Left lobe of liver (tissue), 2 donors: Measurements from ENCODE around the gene NBPF11. TPM values are rescaled to one million over a fixed set of nuclear protein-coding genes. Genes with fewer than 3 reads are reported as not detected.
"Not testable (repeated sequence)": the region's sequence is repeated elsewhere in the genome, so short reads cannot be mapped to it uniquely, and the experiment has no call there.

Source experiments
- ATAC-seq: fragments of 200-7000 bp; cut with Tn5 transposase; one replicate; pipeline ENCODE4 v1.9.1; 2020; ENCODE audit warnings: mild to moderate bottlenecking, moderate library complexity
- DNase-seq: peaks from one replicate; pipeline ENCODE4 v3.0.0-alpha.2; 2020; ENCODE audit warnings: low spot score
- total RNA-seq: library from RNA; stranded (reverse); gene quantifications from one replicate; pipeline ENCODE4 v1.2.1, GENCODE V29; 2021
- donor health status: DM: no; HTN: no; CAD: no; lungs with moderate emphysema.
- donor health status: DM: no; HTN: yes; CAD: no.

The NBPF11 gene, protein sequence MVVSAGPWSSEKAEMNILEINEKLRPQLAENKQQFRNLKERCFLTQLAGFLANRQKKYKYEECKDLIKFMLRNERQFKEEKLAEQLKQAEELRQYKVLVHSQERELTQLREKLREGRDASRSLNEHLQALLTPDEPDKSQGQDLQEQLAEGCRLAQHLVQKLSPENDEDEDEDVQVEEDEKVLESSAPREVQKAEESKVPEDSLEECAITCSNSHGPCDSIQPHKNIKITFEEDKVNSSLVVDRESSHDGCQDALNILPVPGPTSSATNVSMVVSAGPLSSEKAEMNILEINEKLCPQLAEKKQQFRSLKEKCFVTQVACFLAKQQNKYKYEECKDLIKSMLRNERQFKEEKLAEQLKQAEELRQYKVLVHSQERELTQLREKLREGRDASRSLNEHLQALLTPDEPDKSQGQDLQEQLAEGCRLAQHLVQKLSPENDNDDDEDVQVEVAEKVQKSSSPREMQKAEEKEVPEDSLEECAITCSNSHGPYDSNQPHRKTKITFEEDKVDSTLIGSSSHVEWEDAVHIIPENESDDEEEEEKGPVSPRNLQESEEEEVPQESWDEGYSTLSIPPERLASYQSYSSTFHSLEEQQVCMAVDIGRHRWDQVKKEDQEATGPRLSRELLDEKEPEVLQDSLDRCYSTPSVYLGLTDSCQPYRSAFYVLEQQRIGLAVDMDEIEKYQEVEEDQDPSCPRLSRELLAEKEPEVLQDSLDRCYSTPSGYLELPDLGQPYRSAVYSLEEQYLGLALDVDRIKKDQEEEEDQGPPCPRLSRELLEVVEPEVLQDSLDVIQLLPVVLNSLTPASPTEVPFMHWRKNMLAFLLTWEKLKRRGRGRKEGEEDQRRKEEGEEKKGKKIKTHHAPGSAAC
- 10.9 TPM for total RNA-seq

DNA sequence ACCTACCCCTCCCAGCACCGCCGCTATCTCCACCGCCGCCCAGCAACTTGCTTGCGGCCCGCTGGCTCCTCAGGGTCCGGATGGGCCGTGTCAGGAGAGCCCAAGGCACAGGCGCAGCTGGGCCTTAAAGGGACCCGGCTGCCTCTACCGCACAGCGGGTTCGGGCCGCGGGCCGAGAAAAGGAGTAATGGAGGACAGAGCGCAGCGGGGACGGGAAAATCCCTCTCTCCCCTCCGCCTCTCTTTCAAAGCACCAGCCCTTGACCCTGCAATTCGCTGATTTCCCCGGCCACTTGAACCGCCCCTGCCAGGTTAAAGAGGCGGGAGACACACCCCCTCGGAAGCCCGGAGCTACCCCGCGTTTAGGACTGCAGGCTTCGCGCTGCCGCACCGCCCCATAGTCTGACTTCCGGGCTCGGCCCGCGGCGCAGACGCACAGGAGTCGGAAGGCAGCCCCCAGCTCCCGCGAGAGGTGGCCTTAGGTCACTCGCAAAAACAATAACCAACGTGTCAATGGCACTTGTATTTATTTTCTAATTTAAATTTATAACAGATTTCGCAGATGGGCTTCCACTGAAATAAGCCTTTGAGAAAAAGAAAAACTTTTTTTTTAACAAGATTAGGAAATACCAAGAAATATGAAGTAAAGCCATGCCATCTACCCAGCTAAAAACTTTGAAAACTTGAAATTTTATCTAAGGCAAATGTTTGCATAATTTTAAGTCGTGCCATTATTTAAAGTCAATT lies at the start of gene NBPF11:
Gene NBPF11 (minus strand): TSS at position 371 of the 746 bp plus-strand sequence. CDS start 25,278 bp downstream, outside the sequence.
- ATAC-seq (peak; percentile 88), DNase-seq (peak; percentile 93)

DNA sequence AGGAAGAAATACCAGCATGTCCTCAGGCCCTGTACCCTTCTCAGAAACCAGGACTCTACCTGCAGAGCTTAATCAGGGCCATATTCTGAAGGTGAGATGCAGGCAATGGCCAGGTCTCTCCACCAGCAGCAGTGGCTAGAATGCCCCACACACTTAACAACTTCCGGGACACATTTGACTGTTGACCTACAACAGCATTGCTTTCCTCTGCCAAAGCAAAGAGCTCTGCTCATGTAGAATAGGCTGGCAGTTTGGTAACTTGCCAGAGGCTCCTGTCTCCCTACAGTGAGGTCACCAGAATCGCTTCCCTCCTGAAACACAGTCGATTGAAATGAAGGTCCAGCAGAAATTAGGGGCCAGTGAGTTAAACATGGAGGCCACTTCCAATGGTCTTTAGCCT lies 45.3 kb upstream of the NBPF11 start:
- peak; percentile 97 for ATAC-seq
- not testable (repeated sequence) for DNase-seq

DNA sequence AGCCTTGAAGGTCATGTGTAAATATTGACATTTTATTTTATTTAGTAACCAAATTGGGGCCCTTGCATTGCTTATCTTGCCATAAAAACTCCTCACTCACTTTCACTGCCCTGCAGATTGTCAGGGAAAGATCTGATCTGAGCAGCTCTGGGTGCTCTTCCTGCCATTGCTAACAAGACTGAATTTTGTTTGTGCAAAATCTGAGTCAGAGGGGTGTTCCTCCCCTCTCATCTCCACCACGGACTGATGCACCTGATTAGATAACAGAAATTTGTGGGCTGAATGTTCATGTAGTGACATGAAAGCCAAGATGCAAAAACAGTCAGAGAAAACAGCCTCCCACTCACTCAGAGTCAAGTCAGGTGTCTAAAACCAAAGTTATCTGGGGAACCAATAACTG lies 44.9 kb upstream of the NBPF11 start:
- ATAC-seq, DNase-seq: not testable (repeated sequence)

DNA sequence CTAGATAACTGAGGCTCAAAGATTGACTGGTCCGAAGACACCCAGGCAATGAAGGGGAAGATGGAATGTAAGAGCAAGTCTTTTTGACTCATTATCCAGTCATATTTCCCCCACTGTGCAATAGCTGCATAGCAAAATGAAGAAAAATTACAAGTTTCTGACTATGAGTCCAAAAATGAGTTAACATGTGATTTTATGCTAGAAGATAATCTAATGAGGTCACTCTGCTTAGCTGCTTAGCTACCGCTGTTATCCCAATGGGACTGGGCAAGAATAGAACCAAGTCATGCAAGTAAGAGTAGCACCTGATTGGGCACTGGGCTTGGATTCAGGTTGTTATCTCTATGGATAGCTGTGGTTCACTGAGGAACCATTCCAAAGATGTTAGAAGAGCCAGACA lies 43.0 kb upstream of the NBPF11 start:
- not testable (repeated sequence) for DNase-seq, ATAC-seq

DNA sequence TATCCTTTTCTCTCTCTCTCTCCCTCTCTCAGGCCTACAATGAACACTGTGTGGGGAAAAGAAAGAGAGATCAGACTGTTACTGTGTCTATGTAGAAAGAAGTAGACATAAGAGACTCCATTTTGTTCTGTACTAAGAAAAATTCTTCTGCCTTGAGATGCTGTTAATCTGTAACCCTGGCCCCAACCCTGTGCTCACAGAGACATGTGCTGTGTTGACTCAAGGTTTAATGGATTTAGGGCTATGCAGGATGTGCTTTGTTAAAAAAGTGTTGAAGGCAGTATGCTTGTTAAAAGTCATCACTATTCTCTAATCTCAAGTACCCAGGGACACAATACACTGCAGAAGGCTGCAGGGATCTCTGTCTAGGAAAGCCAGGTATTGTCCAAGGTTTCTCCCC lies 36.7 kb upstream of the NBPF11 start:
- not testable (repeated sequence) for DNase-seq, ATAC-seq

DNA sequence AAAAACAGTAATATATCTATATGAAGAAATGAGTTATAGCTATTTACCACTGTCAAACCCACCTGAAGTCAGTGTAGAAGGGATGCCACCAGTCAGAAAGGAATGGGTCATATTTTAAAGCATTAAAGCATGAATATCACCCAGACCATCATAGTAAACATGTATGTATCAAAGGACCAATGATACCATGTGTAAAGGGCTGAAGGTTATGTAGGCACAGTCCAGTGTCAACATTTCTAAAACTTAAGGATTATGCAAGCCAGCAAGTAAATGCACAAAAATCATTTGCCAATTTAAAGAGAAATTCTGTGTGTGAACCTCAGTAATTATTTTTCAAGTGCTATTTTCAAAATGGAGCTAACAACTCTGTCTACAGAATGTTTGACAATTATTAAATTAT lies 26.6 kb upstream of the NBPF11 start:
- peak; percentile 72 for ATAC-seq
- DNase-seq = not testable (repeated sequence)

DNA sequence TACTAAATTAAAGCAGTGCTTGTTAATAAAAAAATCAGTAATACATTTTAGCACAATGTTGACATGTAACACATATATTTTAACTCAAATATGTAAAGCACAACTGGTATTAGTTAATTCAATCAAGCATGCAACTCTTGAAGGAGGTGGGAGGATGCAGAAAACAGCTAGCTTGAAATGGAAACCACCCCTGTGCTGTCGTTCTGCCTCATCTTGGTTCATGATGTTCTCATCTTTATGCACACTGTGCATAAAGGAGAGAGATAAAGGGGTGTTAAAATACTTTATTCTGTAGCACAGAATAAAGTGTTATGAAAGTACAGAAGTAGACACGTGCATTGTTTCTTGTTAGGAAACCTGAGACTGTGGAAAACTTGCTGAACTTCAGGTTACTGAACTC lies 23.3 kb upstream of the NBPF11 start:
- not testable (repeated sequence) for ATAC-seq, DNase-seq

DNA sequence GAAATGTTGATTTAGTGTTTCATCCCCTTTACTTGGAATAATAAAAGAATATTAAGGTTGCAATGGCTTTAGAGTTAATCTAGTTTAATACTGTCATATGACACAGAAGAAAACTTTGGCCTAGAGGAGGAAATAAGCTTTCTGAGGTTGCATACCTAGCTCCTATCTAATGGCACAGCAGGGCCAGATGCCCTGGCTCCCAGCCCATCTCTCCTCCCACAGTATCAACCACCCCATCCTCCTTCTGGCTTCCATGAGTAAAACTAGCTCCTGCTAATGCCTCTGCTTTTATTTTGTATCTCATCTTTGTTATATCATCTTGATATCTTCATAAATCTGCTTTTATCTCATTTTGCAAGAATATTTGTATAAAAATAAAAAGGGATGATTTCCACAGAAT lies 19.9 kb upstream of the NBPF11 start:
- ATAC-seq, DNase-seq: not testable (repeated sequence)

DNA sequence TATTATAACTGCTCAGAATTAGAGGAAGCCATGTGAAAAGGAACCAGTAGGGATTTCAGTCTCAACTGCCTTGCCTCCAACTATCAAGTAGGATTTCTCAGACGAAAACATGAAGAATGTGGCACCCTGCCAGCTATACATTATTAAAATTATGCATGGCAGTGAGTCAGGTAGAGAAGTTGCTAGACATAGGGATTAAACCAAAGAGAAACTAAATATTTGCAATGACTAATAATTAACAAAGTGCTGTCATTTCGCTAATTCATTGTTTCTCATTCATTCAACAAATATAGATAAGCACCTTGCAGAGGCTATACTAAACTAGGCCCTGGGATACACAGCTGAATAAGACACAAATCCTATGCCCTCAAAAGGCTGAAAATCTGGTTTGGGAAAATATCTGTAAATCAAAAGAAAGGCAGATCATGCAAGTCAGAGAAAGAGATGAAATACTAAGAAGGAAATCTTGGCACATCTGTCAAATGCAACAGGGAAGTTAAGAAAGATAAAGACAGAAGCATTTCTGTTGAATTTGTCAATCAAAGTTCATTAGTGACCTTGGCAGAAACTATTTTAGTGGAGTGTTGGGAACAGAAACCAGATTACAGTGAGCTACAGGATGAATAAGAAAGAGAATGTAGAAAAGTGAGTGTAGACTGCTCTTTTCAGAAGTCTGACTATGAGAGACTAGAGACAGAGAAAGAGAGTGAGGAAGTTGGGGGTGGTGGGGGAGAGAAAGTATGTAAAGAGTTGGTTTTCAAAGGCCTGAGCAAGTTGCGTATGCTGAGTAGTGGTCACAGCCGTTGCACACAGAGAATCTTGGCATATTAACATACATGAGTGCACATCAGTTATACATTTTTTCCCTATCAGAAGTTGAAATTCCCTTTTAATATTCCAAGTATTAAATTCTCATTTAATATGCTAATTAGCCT lies 14.7 kb upstream of the NBPF11 start:
- no peak for ATAC-seq

DNA sequence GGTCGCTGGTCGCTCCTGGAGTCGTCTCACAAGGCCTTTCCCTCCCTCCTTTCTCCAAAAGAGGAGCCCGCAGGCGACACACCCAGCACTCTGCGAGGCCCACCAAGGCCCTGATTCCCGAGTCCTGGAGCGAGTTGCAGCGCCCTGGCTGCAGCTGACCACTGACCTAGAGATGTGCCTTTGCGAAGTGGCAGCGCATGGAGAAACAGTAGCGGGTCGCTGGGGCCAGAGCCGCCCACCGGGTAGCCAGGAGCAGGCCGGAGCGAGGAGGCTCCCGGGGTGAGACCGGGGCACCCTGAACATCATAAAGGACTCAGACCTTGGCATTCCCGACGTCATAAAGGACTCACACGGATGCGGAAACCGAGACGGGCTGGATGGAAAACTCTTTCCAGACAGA lies 10.3 kb upstream of the NBPF11 start:
- DNase-seq (no peak), ATAC-seq (no peak)

More for the DNA sequence above, 14.7 kb upstream of the NBPF11 start:
- DNase-seq = no peak

DNA sequence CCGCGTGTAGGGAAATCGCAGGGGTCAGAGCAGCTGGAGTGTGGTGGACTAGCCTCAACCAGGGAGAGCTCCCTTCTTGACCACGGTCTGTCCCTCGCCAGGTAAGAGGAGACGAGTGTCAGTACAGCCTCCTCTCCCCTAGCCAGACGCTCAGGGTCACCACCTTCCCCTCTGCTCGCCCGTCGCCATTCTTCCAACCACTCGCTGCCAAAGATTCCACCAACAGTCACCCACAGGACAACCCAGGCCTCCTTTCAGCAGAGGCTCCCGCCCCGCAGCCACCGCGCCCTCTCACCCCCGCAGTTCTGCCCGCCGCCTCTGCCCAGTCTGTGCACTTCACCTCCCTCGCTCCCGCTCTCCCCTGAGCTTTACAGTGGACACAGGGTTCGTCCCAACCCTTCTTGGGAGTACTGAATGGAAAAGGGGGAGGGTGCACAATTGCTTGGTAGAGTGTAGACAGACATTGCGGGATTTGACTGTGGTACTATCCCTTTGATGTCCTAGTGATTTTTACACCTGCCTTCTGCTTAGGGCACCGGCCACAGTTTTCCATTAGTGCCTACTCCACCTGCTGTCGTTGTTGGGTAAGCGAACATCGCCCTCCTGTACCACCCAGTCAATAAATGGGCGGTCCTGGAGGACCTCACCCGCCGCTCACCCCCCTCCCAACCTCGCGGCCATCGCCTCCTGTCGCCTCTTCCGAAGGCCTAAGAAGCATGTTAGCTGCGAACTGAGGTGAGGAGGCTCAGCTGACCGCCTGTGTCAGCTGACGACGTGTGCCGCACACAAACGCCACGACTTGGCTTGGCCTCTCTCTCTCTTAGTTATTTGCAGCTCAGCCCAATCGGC lies 9.2 kb upstream of the NBPF11 start:
- ATAC-seq = peak; percentile 95

DNA sequence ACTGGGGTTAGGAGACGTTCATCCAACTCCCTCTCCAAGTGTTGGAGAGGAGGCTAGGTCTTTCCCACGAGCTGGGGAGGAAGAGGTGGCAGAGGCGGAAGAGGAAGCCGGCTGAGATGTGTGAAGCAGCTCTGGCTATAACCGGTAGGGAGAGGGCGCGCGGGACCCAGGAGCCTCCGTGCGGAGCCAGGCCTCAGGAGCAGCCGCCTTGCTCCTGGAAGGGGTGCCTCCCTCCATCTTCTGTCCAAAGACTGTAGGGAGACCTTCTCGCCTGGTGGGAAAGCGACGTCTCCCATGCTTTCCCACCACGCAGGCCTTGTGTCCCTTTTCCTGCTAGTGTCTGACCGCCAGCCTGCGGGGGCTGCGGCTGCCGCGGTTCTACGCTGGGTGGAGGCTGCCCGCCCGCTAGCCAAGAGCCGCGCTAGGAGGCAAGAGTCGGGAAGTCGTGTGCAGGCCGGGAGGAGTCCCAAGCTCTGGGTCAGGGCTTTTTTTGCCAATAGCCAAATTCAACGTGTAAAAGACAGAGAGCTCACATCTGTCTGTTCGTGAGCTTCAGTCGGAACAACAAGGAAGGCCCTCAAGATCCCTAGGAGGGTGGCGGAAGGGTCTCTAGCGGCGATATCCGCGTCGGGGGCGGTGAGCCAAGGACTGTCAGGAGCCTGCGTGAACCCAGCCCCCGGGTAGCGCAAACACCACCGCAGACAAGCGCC lies 8.4 kb upstream of the NBPF11 start:
- DNase-seq (no peak), ATAC-seq (peak; percentile 28)

More for the DNA sequence above, 9.2 kb upstream of the NBPF11 start:
- DNase-seq = peak; percentile 68

DNA sequence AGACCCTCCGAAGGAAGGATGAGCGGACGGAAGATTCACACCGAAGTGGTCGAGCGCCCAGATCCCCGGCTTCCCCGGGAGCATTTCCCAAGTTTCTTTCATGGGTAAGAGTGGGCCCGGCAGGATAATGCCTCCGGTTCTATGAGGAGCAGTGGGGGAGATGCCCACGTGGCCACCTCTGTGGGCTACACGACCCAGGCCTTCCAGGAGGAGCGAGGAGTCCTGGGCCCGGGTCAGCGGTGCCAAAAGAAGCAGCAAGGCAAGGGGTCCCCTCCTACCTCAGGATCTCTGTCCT lies 7.9 kb upstream of the NBPF11 start:
- no peak for DNase-seq
- ATAC-seq = no peak

DNA sequence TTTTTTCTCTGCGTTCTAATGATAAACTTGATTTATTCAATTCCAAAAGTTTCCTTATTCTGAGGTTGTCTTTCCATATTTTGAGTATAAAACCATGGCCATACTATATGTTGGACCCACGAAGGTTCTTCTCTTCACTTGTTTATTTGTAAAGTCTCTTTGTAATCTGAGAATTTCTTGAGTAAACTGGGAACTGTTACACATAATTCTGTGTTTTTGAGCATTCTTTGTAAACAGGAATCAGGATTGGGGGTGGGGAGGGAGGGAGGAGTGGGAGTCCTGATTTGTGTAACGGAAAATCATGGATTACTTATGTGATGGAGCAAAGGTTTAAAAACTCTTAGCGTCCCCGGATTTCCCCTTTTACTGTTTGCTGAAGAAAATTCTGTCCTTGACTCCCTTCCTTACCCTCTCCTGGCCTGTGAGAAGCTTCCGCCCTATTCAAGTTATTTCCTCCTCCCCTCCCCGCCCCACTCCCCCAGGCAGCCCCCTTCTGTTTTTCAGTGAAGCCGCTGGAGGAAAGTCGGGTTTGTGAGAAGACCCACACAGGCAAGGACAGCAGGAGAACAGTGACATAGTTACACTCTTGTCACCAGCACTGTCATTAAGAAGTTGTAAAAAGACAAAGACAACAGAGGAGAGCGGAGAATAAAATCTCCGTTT lies 6.4 kb upstream of the NBPF11 start:
- ATAC-seq = no peak

DNA sequence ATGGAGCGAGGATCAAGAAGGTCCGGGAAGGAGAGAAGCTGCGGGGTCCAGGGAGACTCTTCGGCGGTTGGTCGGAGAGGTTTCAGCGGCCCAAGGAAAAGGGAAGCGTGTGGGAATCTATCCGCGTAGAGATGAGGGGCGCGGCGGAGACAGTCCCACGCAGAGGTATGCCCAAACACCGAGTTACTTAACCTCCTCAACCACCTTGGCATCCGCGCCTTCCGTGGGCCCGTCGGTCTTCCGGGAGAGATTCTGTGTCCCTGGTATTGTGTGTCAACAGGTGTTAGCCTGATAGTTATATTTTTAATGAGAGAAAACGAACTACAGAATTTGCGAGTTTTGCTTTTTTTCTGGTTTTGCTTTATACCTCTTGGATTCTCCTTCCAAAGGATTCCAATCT lies 5.7 kb upstream of the NBPF11 start:
- not testable (repeated sequence) for ATAC-seq, DNase-seq

More for the DNA sequence above, 6.4 kb upstream of the NBPF11 start:
- no peak for DNase-seq

DNA sequence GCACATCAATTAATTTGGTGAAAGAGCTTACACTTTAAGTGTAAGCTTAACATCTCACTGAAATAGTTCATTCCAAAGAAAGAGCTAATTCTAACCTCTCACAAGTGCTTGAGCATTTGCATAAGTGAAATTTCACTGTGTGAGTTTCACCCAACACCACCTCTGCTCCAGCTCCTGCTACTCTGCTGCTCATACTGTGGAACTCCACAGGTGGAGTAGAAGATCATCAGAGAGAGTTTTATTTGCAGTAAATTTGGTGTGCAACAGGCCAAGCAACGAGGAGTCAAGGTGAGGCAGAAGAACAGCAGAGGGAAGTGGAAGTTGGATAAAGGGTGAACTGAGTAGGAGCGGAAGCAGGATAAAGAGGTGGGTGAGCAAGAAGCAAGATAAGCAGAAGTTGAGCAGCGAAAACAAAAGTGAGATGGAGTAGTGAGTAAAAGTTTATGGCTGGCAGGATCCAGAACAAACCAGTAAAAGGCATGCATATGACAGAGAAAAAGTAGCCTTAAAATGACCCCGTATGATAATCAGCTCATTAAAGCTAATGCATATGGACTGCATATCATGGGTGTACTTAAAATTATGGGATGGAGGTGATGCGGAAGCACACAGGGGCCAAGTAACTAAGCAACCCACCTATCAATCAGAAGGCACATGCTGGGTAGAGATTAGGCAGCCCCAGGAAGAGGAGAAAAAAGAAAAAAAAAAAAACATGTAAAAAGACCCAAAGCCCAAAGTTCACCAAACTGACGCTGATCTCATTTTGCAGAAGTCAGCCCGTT lies 3.6 kb upstream of the NBPF11 start:
- not testable (repeated sequence) for ATAC-seq, DNase-seq

DNA sequence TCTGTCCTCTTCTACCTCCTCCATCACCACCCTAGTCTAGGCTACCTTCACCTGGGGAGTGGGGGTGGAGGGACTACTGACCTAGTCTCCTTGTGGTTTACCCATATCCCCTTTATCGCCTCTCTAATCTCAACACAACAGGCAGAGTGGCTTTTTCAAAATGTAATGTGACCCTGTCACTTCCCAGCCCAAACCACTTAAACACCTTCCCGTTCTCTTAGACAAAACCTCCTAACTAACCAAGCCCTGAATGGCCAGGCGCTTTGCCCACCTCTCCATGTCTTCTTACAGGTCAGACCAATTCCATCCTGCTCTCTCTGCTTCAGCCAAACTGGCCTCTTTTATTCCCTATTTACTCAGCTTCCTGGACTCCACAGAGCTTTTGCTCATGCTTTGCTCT lies 714 bp upstream of the NBPF11 start:
- DNase-seq, ATAC-seq: not testable (repeated sequence)
